GM19328 (cell line): ENCODE results near the gene ST6GALNAC6.
"Not testable (repeated sequence)": the region's sequence is repeated elsewhere in the genome, so short reads cannot be mapped to it uniquely, and the experiment has no call there.

Experiments used
- ATAC-seq: cut with Tn5 transposase; IDR thresholded peaks from one replicate; pipeline ENCODE4 v1.9.1; 2021; ENCODE audit warnings: mild to moderate bottlenecking, moderate library complexity; ENCODE audit not compliant: unreplicated experiment

Gene ST6GALNAC6

DNA sequence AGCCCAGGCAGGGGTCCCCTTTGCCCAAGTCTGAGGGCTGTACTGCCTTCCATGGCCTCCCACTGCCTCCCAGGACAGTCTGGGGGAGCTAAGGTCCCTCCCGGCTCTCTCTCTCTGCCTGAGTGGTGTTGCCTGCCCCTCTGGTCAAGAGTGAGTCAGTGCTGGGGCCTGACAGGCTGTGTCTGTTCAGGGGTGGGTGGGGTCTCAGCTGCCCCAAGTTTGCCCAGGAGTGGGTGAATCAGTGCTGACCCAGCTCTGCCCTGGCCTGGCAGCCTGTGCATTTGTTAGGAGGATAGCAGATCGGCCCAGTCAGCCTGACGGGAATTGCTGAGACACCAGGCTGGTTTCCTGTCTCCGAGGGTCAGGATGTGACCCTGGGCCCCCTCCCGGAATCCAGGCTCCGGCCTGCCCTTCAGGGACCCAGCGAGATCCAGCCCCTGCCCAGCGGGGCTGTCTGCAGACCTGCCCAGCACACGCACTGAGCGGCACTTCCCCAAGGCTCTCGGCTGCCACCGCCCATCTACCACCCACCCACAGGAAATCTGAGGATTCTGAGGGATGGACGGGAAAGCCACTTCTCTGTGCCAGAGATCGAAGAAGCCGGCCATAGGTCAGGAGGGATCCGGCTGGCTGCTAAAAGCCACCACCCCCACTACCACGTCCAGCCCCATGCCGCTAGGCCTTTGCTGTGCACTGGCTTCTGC is 60.9 kb downstream of the ST6GALNAC6 start:
- no peak for ATAC-seq

- ATAC-seq, result no peak
Measured at GRCh38 chr9:127837346-127837745, 62.1 kb downstream of the ST6GALNAC6 start.

DNA sequence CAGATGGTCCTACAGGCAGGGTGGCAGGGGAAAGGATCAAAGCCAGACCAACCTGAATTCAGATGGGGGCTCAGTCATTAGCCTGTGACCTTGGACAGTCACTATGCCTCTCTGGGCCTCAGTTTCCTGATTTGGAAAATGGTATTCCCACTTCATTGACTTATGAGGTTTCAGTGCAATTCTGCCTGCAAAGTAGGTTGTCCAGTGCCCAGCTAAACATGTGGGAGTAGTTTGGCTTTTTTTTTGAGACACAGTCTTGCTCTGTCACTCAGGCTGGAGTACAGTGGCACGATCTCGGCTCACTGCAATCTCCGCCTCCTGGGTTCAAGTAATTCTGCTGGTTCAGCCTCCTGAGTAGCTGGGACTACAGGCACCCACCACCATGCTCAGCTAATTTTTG is 62.8 kb downstream of the ST6GALNAC6 start:
- not testable (repeated sequence) for ATAC-seq

DNA sequence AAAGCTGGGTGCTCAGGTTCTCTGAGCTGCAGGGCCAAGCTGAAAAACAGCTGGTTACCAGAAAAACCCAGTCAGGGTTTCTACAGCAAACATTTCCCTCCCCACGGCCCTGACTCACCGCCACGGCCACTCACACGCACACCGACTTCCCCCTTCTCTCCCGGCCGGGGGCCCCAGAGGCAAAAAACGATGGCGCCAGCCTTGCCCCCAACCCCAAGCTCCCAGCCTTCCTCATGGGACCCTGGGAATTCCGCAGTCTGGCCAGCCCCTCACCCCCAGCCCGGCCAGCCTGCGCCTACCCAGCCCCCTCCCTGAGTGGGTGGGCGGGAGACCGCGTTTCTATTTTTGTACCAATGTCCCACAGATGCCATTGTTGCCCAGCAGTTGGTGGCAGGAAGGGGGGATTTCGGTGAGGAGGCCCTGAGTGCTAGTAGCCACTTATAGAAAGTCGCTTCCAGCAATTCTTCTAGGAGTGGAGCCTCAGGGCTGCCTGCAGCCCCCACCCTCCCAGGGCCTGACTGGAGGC is 63.3 kb downstream of the ST6GALNAC6 start:
- no peak for ATAC-seq
